ENCODE measurements around the gene STAB1. TPM values are rescaled to one million over a fixed set of nuclear protein-coding genes. Genes with fewer than 3 reads are reported as not detected.

STAB1 gene
- total and polyA plus RNA-seq, 10 of the 15 experiments (the other 5 are each of a cell fraction or from before 2014, with no cell fraction given): 0.46 TPM; not detected in 9

- no peak for TF ChIP-seq EP300 (IDR thresholded peaks at IDR 0.05; ENCODE audit: borderline replicate concordance in 1 of 2, control insufficient read depth in 1 of 2, low read depth in 2 of 2, low read length in 2 of 2)
- TF ChIP-seq CTCF (IDR thresholded peaks at IDR 0.05 in 2 of 3, conservative IDR thresholded peaks at IDR 0.05 in 1 of 3; ENCODE audit: control insufficient read depth in 2 of 3, extremely low read depth in 1 of 3, insufficient read depth in 1 of 3, low read depth in 3 of 3, low read length in 3 of 3): no peak
- no peak for TF ChIP-seq ZBTB4 (CRISPR knock-in tag; IDR thresholded peaks at IDR 0.05)
- TF ChIP-seq TBL1XR1 (IDR thresholded peaks at IDR 0.05; ENCODE audit: low read depth, low read length): no peak
- no peak for TF ChIP-seq MYB (IDR thresholded peaks at IDR 0.05; ENCODE audit: borderline replicate concordance, low read depth, low read length)
- TF ChIP-seq SMC3 (IDR thresholded peaks at IDR 0.05; ENCODE audit: borderline replicate concordance, low read length): no peak
- TF ChIP-seq PKNOX1 (IDR thresholded peaks at IDR 0.05): no peak
- no peak for TF ChIP-seq SP1 (IDR thresholded peaks at IDR 0.05; ENCODE audit: low read depth, low read length)
- no peak for TF ChIP-seq NFIC (IDR thresholded peaks at IDR 0.05; ENCODE audit: low read depth, low read length)
- no peak for TF ChIP-seq PAX5 (IDR thresholded peaks at IDR 0.05; ENCODE audit: borderline replicate concordance, low read depth, low read length)
- no peak for TF ChIP-seq CBFB (IDR thresholded peaks at IDR 0.05; ENCODE audit: low read depth)
- no peak for TF ChIP-seq RAD51 (IDR thresholded peaks at IDR 0.05)
- TF ChIP-seq CEBPB (IDR thresholded peaks at IDR 0.05; ENCODE audit: borderline replicate concordance in 1 of 2, low read depth in 2 of 2, low read length in 2 of 2): no peak
- TF ChIP-seq JUNB (IDR thresholded peaks at IDR 0.05): no peak
- no peak for TF ChIP-seq POLR2AphosphoS2 (IDR thresholded peaks at IDR 0.05; ENCODE audit: low read depth, low read length)
- TF ChIP-seq DPF2 (IDR thresholded peaks at IDR 0.05): no peak
- no peak for TF ChIP-seq RAD21 (IDR thresholded peaks at IDR 0.05; ENCODE audit: insufficient read depth, low read depth, low read length)
- no peak for TF ChIP-seq ZNF622 (IDR thresholded peaks at IDR 0.05)
- no peak for TF ChIP-seq SMAD5 (IDR thresholded peaks at IDR 0.05; ENCODE audit: low read depth)
- FAIRE-seq (no peak), ATAC-seq (no peak), DNase-seq (ENCODE audit: low read depth, low spot score) (no peak)
- no peak overlapping the region for H3K27ac ChIP-seq (ENCODE audit: control insufficient read depth, insufficient read depth)
- H3K9ac ChIP-seq (ENCODE audit: control insufficient read depth, insufficient read depth, low read length): no peak overlapping the region
- H3K4me2 ChIP-seq (ENCODE audit: control insufficient read depth, insufficient read depth): no peak overlapping the region
- BruUV-seq (replicated peaks): no TSS peak
- H3K27me3 ChIP-seq (replicated peaks in 1 of 2; ENCODE audit: control insufficient read depth in 2 of 2, insufficient read depth in 2 of 2, low read length in 1 of 2): no peaks in the 10 kb centered on the region
- POLR2A ChIA-PET: interaction anchor here (0.6 kb wide), 1 partner anchor 67 kb away, joined by 4 read pairs; no protein-coding TSS in a partner anchor
- WGBS (ENCODE audit: insufficient coverage, insufficient replicate concordance, low lambda C conversion rate, missing lambda C conversion rate): 100% methylated on average over 2 of the region's 2 CpGs
- peaks cover 3 to 29% of the 10 kb centered on the region in 2 experiments; a peak in 3 of 4 replicates for H3K36me3 ChIP-seq (ENCODE audit: control insufficient read depth in 2 of 2, insufficient read depth in 2 of 2, low read length in 1 of 2)
- H4K20me1 ChIP-seq (ENCODE audit: control insufficient read depth, insufficient read depth): no peaks in the 10 kb centered on the region
- in situ Hi-C loops (cut with MboI): no loop called here
- intact Hi-C loops (cut with micrococcal nuclease; ENCODE audit: unreplicated experiment): no loop called here
- CTCF ChIA-PET: interaction anchor here (0.7 to 1.2 kb wide), 2 partner anchors 19 to 32 kb away, joined by 3 read pairs; no protein-coding TSS in a partner anchor
- no peak overlapping the region for H2AFZ ChIP-seq (ENCODE audit: control insufficient read depth, low read depth, low read length)
- H3K4me1 ChIP-seq (ENCODE audit: control insufficient read depth, insufficient read depth, low read length): no peaks in the 10 kb centered on the region
- H3K79me2 ChIP-seq (ENCODE audit: control insufficient read depth, insufficient read depth, low read length): no peaks in the 10 kb centered on the region
- SMC1A ChIA-PET (ENCODE audit: uncharacterized antibody, unreplicated experiment): no interaction called here
- H3K9me3 ChIP-seq (replicated peaks; ENCODE audit: control insufficient read depth, insufficient read depth, low read length): no peaks in the 10 kb centered on the region
- RAD21 ChIA-PET (ENCODE audit: unreplicated experiment): no interaction called here
- H3K4me3 ChIP-seq: no peak overlapping the region
These were observed 68.8 kb downstream of the STAB1 start for GRCh38 chr3:52563984-52564383.

Data from GM12878 (cell line).